GM23338 (cell line): ENCODE results near the gene ZNF470. TPM values are rescaled to one million over a fixed set of nuclear protein-coding genes. Genes with fewer than 3 reads are reported as not detected.

Experiments
- ATAC-seq: fragments of 200-7000 bp; cut with Tn5 transposase; 3 replicates; pipeline ENCODE4 v1.9.1; 2020
- DNase-seq: peaks from one replicate; pipeline ENCODE4 v3.0.0-alpha.2; 2015; ENCODE audit warnings: low spot score
- H2AFZ ChIP-seq: fragments of 200-600 bp; sonication (generic); 2 replicates; pipeline ENCODE4 v1.8.0; 2016; ENCODE audit warnings: antibody characterized with exemption, mild to moderate bottlenecking, moderate library complexity
- H3F3A ChIP-seq: fragments of 200-600 bp; sonication (generic); replicated peaks from 2 replicates; pipeline ENCODE4 v1.8.0; 2017; ENCODE audit warnings: antibody characterized with exemption, mixed run types, low read depth
- H3K27ac ChIP-seq: fragments of 200-600 bp; sonication (generic); 2 replicates; pipeline ENCODE4 v1.6.1; 2016; ENCODE audit warnings: low read depth
- H3K27me3 ChIP-seq: fragments of 200-600 bp; sonication (generic); 2 replicates; pipeline ENCODE4 v1.8.0; 2016; ENCODE audit warnings: mild to moderate bottlenecking, mixed run types, moderate library complexity; ENCODE audit not compliant: insufficient read depth
- H3K36me3 ChIP-seq: fragments of 200-600 bp; sonication (generic); 2 replicates; pipeline ENCODE4 v1.8.0; 2016; ENCODE audit warnings: mild to moderate bottlenecking; ENCODE audit not compliant: insufficient read depth
- H3K4me1 ChIP-seq: fragments of 200-600 bp; sonication (generic); 2 replicates; pipeline ENCODE4 v1.8.0; 2016; ENCODE audit warnings: mild to moderate bottlenecking, moderate library complexity; ENCODE audit not compliant: insufficient read depth
- H3K4me2 ChIP-seq: fragments of 200-600 bp; sonication (generic); 2 replicates; pipeline ENCODE4 v1.7.1; 2017; ENCODE audit warnings: mixed run types
- H3K4me3 ChIP-seq: fragments of 200-600 bp; sonication (generic); 2 replicates; pipeline ENCODE4 v1.6.1; 2016; ENCODE audit warnings: mixed run types
- H3K79me2 ChIP-seq: fragments of 200-600 bp; sonication (generic); replicated peaks from 2 replicates; pipeline ENCODE4 v1.8.0; 2017; ENCODE audit warnings: mild to moderate bottlenecking; ENCODE audit not compliant: insufficient read depth
- H3K9me2 ChIP-seq: fragments of 200-600 bp; sonication (generic); 2 replicates; pipeline ENCODE4 v1.8.0; 2017; ENCODE audit not compliant: insufficient read depth
- H4K20me1 ChIP-seq: fragments of 200-600 bp; sonication (generic); replicated peaks from 2 replicates; pipeline ENCODE4 v1.8.0; 2017; ENCODE audit warnings: mild to moderate bottlenecking; ENCODE audit not compliant: insufficient read depth
- H3K27ac Mint-ChIP-seq: 2 replicates; pipeline ENCODE4 v1.8.0; 2020; ENCODE audit warnings: inconsistent platforms, mild to moderate bottlenecking, moderate library complexity, mixed read lengths
- H3K27me3 Mint-ChIP-seq: 3 replicates; pipeline ENCODE4 v1.8.0; 2022; ENCODE audit warnings: low read depth, mild to moderate bottlenecking, moderate library complexity, mixed read lengths, inconsistent platforms; ENCODE audit not compliant: insufficient read depth, poor library complexity
- H3K36me3 Mint-ChIP-seq: 3 replicates; pipeline ENCODE4 v1.8.0; 2021; ENCODE audit warnings: low read depth, mild to moderate bottlenecking, inconsistent platforms, moderate library complexity, mixed read lengths
- H3K4me1 Mint-ChIP-seq: 3 replicates; pipeline ENCODE4 v1.8.0; 2020; ENCODE audit warnings: mild to moderate bottlenecking, inconsistent platforms, mixed read lengths
- H3K4me3 Mint-ChIP-seq: 3 replicates; pipeline ENCODE4 v1.8.0; 2021; ENCODE audit warnings: moderate library complexity, mild to moderate bottlenecking, inconsistent platforms, mixed read lengths
- H3K9me3 Mint-ChIP-seq: 3 replicates; pipeline ENCODE4 v1.8.0; 2020; ENCODE audit warnings: moderate library complexity, mild to moderate bottlenecking, inconsistent platforms, mixed read lengths
- CREB1 ChIP-seq: fragments of 250-450 bp; sonication (Bioruptor Pico); IDR thresholded peaks from 2 replicates; pipeline ENCODE4 v1.5.0; 2020; ENCODE audit warnings: low read depth, mild to moderate bottlenecking, moderate library complexity
- JUNB ChIP-seq: IDR thresholded peaks from one replicate; pipeline ENCODE4 v1.6.1; 2016; ENCODE audit warnings: antibody characterized with exemption; ENCODE audit not compliant: unreplicated experiment
- NANOG ChIP-seq: IDR thresholded peaks from 2 replicates; pipeline ENCODE4 v1.6.1; 2016; ENCODE audit warnings: antibody characterized with exemption, borderline replicate concordance
- POLR2AphosphoS5 ChIP-seq: IDR thresholded peaks from 2 replicates; pipeline ENCODE4 v1.6.1; 2016; ENCODE audit warnings: antibody characterized with exemption, low read depth
- ZNF331 ChIP-seq: fragments of 250-450 bp; sonication (Bioruptor Pico); IDR thresholded peaks from 2 replicates; pipeline ENCODE4 v1.5.0; 2020; ENCODE audit warnings: low read depth, mild to moderate bottlenecking, moderate library complexity
- polyA plus RNA-seq: library from polyadenylated mRNA; unstranded; fragments of >200 nt; fragmentation: Nextera tagmentation; extraction: Ambion mirVana; gene quantifications from 2 replicates; pipeline ENCODE4 v1.2.1, GENCODE V29; 2016
- total RNA-seq: library from RNA; depleted of rRNA; stranded (reverse); fragments of >200 nt; shearing (Covaris generic); gene quantifications from 2 replicates; pipeline ENCODE4 v1.2.3, GENCODE V29; 2014
- TF ChIP-seq, protein P1 (sequence below), 2 experiments: fragments of 200-600 bp in 1 of 2; sonication (generic) in 1 of 2; conservative IDR thresholded peaks; 2 replicates each; pipeline versions ENCODE4 v1.5.1 to v1.6.1; 2016 to 2017; ENCODE audit warnings: antibody characterized with exemption in 2 of 2, low read depth in 2 of 2, mild to moderate bottlenecking in 2 of 2, moderate library complexity in 1 of 2
- TF ChIP-seq, protein P2 (sequence below): IDR thresholded peaks from one replicate; pipeline ENCODE4 v1.6.1; 2018; ENCODE audit warnings: antibody characterized with exemption; ENCODE audit not compliant: unreplicated experiment

The ZNF470 gene
- total and polyA plus RNA-seq, 2 experiments from 2014 or later, result 5.6 to 8.7 TPM

DNA sequence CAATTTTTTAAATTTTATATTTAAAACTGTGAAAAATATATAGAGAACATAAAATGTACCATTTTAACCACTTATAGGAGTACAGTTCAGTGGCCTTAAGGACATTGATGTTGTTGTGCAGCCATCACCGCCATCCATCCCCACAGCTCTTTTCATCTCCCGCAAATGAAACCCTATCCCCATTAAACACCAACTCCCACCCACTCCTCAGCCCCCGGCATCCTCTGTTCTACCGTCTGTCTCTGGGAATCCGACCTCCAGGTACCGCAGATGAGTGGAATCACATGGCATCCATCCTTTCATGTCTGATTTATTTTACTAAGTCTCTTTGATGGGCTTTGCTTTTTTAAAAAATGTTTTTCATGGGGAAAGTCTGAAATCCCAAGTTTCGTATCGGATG, 51.9 kb downstream of the ZNF470 start (continued):
- TF ChIP-seq, protein P1, sequence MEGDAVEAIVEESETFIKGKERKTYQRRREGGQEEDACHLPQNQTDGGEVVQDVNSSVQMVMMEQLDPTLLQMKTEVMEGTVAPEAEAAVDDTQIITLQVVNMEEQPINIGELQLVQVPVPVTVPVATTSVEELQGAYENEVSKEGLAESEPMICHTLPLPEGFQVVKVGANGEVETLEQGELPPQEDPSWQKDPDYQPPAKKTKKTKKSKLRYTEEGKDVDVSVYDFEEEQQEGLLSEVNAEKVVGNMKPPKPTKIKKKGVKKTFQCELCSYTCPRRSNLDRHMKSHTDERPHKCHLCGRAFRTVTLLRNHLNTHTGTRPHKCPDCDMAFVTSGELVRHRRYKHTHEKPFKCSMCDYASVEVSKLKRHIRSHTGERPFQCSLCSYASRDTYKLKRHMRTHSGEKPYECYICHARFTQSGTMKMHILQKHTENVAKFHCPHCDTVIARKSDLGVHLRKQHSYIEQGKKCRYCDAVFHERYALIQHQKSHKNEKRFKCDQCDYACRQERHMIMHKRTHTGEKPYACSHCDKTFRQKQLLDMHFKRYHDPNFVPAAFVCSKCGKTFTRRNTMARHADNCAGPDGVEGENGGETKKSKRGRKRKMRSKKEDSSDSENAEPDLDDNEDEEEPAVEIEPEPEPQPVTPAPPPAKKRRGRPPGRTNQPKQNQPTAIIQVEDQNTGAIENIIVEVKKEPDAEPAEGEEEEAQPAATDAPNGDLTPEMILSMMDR (conservative IDR thresholded peaks at IDR 0.05; ENCODE audit: low read depth in 2 of 2), result no peak
- TF ChIP-seq, protein P2, sequence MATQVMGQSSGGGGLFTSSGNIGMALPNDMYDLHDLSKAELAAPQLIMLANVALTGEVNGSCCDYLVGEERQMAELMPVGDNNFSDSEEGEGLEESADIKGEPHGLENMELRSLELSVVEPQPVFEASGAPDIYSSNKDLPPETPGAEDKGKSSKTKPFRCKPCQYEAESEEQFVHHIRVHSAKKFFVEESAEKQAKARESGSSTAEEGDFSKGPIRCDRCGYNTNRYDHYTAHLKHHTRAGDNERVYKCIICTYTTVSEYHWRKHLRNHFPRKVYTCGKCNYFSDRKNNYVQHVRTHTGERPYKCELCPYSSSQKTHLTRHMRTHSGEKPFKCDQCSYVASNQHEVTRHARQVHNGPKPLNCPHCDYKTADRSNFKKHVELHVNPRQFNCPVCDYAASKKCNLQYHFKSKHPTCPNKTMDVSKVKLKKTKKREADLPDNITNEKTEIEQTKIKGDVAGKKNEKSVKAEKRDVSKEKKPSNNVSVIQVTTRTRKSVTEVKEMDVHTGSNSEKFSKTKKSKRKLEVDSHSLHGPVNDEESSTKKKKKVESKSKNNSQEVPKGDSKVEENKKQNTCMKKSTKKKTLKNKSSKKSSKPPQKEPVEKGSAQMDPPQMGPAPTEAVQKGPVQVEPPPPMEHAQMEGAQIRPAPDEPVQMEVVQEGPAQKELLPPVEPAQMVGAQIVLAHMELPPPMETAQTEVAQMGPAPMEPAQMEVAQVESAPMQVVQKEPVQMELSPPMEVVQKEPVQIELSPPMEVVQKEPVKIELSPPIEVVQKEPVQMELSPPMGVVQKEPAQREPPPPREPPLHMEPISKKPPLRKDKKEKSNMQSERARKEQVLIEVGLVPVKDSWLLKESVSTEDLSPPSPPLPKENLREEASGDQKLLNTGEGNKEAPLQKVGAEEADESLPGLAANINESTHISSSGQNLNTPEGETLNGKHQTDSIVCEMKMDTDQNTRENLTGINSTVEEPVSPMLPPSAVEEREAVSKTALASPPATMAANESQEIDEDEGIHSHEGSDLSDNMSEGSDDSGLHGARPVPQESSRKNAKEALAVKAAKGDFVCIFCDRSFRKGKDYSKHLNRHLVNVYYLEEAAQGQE, result no peak
- TF ChIP-seq CREB1 (CRISPR knock-in tag) (no peak), JUNB (no peak)

DNA sequence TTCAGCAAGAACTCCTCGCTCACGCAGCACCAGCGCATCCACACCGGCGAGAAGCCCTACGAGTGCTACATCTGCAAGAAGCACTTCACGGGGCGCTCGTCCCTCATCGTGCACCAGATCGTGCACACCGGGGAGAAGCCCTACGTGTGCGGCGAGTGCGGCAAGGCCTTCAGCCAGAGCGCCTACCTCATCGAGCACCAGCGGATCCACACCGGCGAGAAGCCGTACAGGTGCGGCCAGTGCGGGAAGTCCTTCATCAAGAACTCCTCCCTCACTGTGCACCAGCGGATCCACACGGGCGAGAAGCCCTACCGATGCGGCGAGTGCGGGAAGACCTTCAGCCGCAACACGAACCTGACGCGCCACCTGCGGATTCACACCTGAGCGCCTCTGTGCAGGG, 55.1 kb downstream of the ZNF470 start:
- Histone ChIP-seq H3K27ac (no peak overlapping the region), H3K4me2 (no peak overlapping the region), H3K9me2 (no peaks in the 10 kb centered on the region), H3K36me3 (no peaks in the 10 kb centered on the region), H3K79me2 (no peaks in the 10 kb centered on the region; the same call in 1 of the 2 replicates), H4K20me1 (no peaks in the 10 kb centered on the region), H2AFZ (no peak overlapping the region), H3K4me3 (no peak overlapping the region), H3K4me1 (no peaks in the 10 kb centered on the region), H3F3A (no peaks in the 10 kb centered on the region), H3K27me3 (no peaks in the 10 kb centered on the region)
- peaks cover 6% of the 10 kb centered on the region for H3K27me3 Mint-ChIP-seq
- TF ChIP-seq, protein P1 (conservative IDR thresholded peaks at IDR 0.05; ENCODE audit: low read depth in 2 of 2), result no peak
- TF ChIP-seq POLR2AphosphoS5, result no peak
- no peak for TF ChIP-seq NANOG
- no peak for TF ChIP-seq ZNF331 (CRISPR knock-in tag)
- TF ChIP-seq, protein P2, result no peak
- no peak overlapping the region for H3K4me3 Mint-ChIP-seq
- no peak for DNase-seq
- peaks cover 88% of the 10 kb centered on the region for H3K9me3 Mint-ChIP-seq
- H3K4me1 Mint-ChIP-seq, result no peaks in the 10 kb centered on the region
- H3K27ac Mint-ChIP-seq, result no peak overlapping the region
- no peak for ATAC-seq
- H3K36me3 Mint-ChIP-seq, result peaks cover 84% of the 10 kb centered on the region
